B cell (primary cell): ENCODE results near the gene MTHFS. TPM values are rescaled to one million over a fixed set of nuclear protein-coding genes. Genes with fewer than 3 reads are reported as not detected.

Source experiments
- ATAC-seq: fragments of 200-7000 bp; cut with Tn5 transposase; one replicate; pipeline ENCODE4 v1.10.0; 2021; ENCODE audit warnings: low read depth, mild to moderate bottlenecking, moderate number of reproducible peaks, moderate library complexity
- CTCF ChIA-PET: fragments of 350-600 bp; sonication (Branson Sonifier 250); formaldehyde crosslinking; loops from one replicate; lab custom pipeline; 2021; ENCODE audit warnings: antibody characterized with exemption, inconsistent platforms; lab: Charles Lee
- POLR2A ChIA-PET: fragments of 350-600 bp; sonication (Branson Sonifier 250); formaldehyde crosslinking; loops from one replicate; lab custom pipeline; 2021; ENCODE audit warnings: antibody characterized with exemption; lab: Charles Lee
- DNase-seq: peaks from one replicate; pipeline ENCODE4 v3.0.0; 2013
- H2AFZ ChIP-seq: 2 replicates; pipeline ENCODE4 v1.6.1; 2012; ENCODE audit warnings: mild to moderate bottlenecking, low read depth, low read length; ENCODE audit not compliant: insufficient read depth, poor library complexity, severe bottlenecking
- H3K27ac ChIP-seq, 2 donors: 1 replicate in 1 of 2; 2 replicates in 1 of 2; pipeline ENCODE4 v1.5.1; 2012 to 2013; ENCODE audit warnings: low read length in 2 of 2, mild to moderate bottlenecking in 2 of 2, moderate library complexity in 1 of 2
- H3K27me3 ChIP-seq, 4 experiments: fragments of 200-600 bp in 1 of 4; sonication (generic) in 1 of 4; replicated peaks in 1 of 4; 1 replicate in 2 of 4; 2 replicates in 2 of 4; pipeline versions ENCODE4 v1.6.1 to v1.7.0; 2013 to 2016; ENCODE audit warnings: low read length in 3 of 4, mild to moderate bottlenecking in 2 of 4, mixed read lengths in 1 of 4, moderate library complexity in 1 of 4; ENCODE audit not compliant: insufficient read depth in 4 of 4, control insufficient read depth in 3 of 4; ENCODE audit errors: control extremely low read depth in 1 of 4
- H3K36me3 ChIP-seq, 2 experiments: replicated peaks in 1 of 2; 1 replicate in 1 of 2; 2 replicates in 1 of 2; pipeline versions ENCODE4 v1.6.1 to v1.7.1; 2013; ENCODE audit warnings: low read length in 1 of 2; ENCODE audit not compliant: insufficient read depth in 2 of 2, control insufficient read depth in 1 of 2; ENCODE audit errors: control extremely low read depth in 1 of 2, extremely low read depth in 1 of 2
- H3K4me1 ChIP-seq, 2 donors: fragments of 200-600 bp in 1 of 2; sonication (generic) in 1 of 2; 1 replicate in 1 of 2; 2 replicates in 1 of 2; pipeline versions ENCODE4 v1.5.1 to v1.6.1; 2013 to 2017; ENCODE audit warnings: low read length in 2 of 2; ENCODE audit not compliant: control insufficient read depth in 2 of 2, insufficient read depth in 2 of 2
- H3K4me2 ChIP-seq: replicated peaks from 2 replicates; pipeline ENCODE3; 2012; ENCODE audit warnings: mild to moderate bottlenecking, low read depth, low read length; ENCODE audit not compliant: poor library complexity, severe bottlenecking
- H3K4me3 ChIP-seq, 5 experiments: fragments of 200-600 bp in 1 of 5; sonication (generic) in 1 of 5; 1 replicate in 3 of 5; 2 replicates in 2 of 5; pipeline versions ENCODE4 v1.5.1 to v1.7.0; 2011 to 2016; ENCODE audit warnings: low read length in 4 of 5, mild to moderate bottlenecking in 4 of 5, low read depth in 2 of 5, control low read depth in 1 of 5, moderate library complexity in 1 of 5; ENCODE audit not compliant: insufficient read depth in 1 of 5; ENCODE audit errors: control extremely low read depth in 1 of 5, extremely low read depth in 1 of 5
- H3K79me2 ChIP-seq: fragments of 200-600 bp; sonication (generic); one replicate; pipeline ENCODE4 v1.6.0; 2016; ENCODE audit warnings: low read length; ENCODE audit not compliant: control insufficient read depth, insufficient read depth
- H3K9ac ChIP-seq: fragments of 200-600 bp; sonication (generic); 2 replicates; pipeline ENCODE4 v1.6.1; 2017; ENCODE audit warnings: mild to moderate bottlenecking, low read length, moderate library complexity
- H3K9me3 ChIP-seq, 3 donors: one replicate each; pipeline versions ENCODE4 v1.6.1 to v1.7.1; 2013; ENCODE audit warnings: low read length in 2 of 3; ENCODE audit not compliant: control insufficient read depth in 2 of 3, insufficient read depth in 1 of 3; ENCODE audit errors: control extremely low read depth in 1 of 3
- H4K20me1 ChIP-seq: 2 replicates; pipeline ENCODE4 v1.6.0; 2012; ENCODE audit warnings: mild to moderate bottlenecking, low read length; ENCODE audit not compliant: insufficient read depth, control insufficient read depth, poor library complexity, severe bottlenecking
- H3K27ac Mint-ChIP-seq: one replicate; pipeline ENCODE4 v1.8.0; 2021; ENCODE audit warnings: mixed read lengths
- H3K27me3 Mint-ChIP-seq: one replicate; pipeline ENCODE4 v1.8.0; 2021; ENCODE audit warnings: mixed read lengths
- H3K4me1 Mint-ChIP-seq: one replicate; pipeline ENCODE4 v1.8.0; 2021; ENCODE audit warnings: mixed read lengths
- H3K4me3 Mint-ChIP-seq: one replicate; pipeline ENCODE4 v1.8.0; 2021; ENCODE audit warnings: mixed read lengths
- H3K9me3 Mint-ChIP-seq: one replicate; pipeline ENCODE4 v1.8.0; 2022; ENCODE audit warnings: mixed read lengths; ENCODE audit not compliant: insufficient read depth
- EZH2 ChIP-seq: IDR thresholded peaks from 2 replicates; pipeline ENCODE4 v1.6.1; 2012; ENCODE audit warnings: borderline replicate concordance, low read depth, mild to moderate bottlenecking, moderate library complexity, low read length; ENCODE audit not compliant: insufficient read depth, poor library complexity, severe bottlenecking
- WGBS: methylation state at CpG from one replicate; pipeline ENCODE4 v1.1.5; 2013; ENCODE audit warnings: missing lambda C conversion rate; ENCODE audit not compliant: insufficient coverage; 5-methylcytosine and 5-hydroxymethylcytosine counted together
- intact Hi-C: fragments of 100-400 bp; cut with micrococcal nuclease; formaldehyde crosslinking; loops from one replicate; pipeline ENCODE4 v1.10.0; 2022
- polyA plus RNA-seq: library from polyadenylated mRNA; depleted of rRNA; stranded (reverse); fragments of >200 nt; gene quantifications from 2 replicates; pipeline ENCODE4 v1.2.3, GENCODE V29; 2012
- total RNA-seq, 2 donors: library from RNA; stranded (reverse); fragments of 120-200 nt in 1 of 2; gene quantifications; 1 replicate in 1 of 2; 2 replicates in 1 of 2; pipeline versions ENCODE4 v1.2.3 to v1.2.4, GENCODE V29; 2013 to 2022
- TF ChIP-seq, protein P1 (sequence below): fragments of 200-600 bp; IDR thresholded peaks from one replicate; pipeline ENCODE4 v1.8.0; 2022; ENCODE audit warnings: antibody characterized with exemption, mild to moderate bottlenecking

The MTHFS gene
- total and polyA plus RNA-seq, 2 donors (not counting 1 experiment from before 2014, with no cell fraction given): 20.1 to 20.9 TPM

DNA sequence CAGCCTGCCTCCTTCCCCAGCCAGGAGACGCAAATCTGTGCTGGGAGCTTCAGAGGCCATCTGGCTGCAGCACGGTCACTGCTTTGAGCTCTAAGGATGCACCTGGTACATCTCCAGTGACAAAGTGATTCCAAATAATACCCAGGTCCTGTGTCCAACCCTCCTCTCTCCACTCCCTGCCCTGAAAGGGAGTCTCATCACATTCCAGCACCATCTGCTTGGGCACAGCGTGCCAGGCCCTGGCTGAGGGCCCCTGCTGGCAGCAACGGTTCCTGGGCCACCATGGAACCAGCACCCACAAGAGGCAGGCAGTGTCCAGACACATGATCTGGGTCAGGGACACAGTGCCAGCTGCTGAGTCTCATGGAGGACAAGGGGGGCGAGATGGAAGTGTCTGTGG is 81.3 kb downstream of the MTHFS start:
- H3K27ac Mint-ChIP-seq: no peak overlapping the region
- no peaks in the 10 kb centered on the region for H3K27me3 Mint-ChIP-seq
- 85% methylated on average over 5 of the region's 5 CpGs for WGBS
- Histone ChIP-seq H3K4me3 (no peak overlapping the region), H3K27me3 (no peaks in the 10 kb centered on the region), H3K9me3 (peaks cover 0 to 4% (median 4%) of the 10 kb centered on the region in 3 donors), H3K4me2 (no peak overlapping the region), H4K20me1 (no peaks in the 10 kb centered on the region), H3K27ac (no peak overlapping the region), H3K79me2 (no peaks in the 10 kb centered on the region), H2AFZ (no peak overlapping the region), H3K4me1 (no peaks in the 10 kb centered on the region), H3K36me3 (no peaks in the 10 kb centered on the region), H3K9ac (no peak overlapping the region)
- H3K4me3 Mint-ChIP-seq: no peak overlapping the region
- intact Hi-C loops: no loop called here
- ATAC-seq (no peak), DNase-seq (no peak)
- no peaks in the 10 kb centered on the region for H3K4me1 Mint-ChIP-seq
- ChIA-PET CTCF (no interaction called here), POLR2A (no interaction called here)
- H3K9me3 Mint-ChIP-seq: no peaks in the 10 kb centered on the region
- TF ChIP-seq, protein P1, sequence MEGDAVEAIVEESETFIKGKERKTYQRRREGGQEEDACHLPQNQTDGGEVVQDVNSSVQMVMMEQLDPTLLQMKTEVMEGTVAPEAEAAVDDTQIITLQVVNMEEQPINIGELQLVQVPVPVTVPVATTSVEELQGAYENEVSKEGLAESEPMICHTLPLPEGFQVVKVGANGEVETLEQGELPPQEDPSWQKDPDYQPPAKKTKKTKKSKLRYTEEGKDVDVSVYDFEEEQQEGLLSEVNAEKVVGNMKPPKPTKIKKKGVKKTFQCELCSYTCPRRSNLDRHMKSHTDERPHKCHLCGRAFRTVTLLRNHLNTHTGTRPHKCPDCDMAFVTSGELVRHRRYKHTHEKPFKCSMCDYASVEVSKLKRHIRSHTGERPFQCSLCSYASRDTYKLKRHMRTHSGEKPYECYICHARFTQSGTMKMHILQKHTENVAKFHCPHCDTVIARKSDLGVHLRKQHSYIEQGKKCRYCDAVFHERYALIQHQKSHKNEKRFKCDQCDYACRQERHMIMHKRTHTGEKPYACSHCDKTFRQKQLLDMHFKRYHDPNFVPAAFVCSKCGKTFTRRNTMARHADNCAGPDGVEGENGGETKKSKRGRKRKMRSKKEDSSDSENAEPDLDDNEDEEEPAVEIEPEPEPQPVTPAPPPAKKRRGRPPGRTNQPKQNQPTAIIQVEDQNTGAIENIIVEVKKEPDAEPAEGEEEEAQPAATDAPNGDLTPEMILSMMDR: no peak
- TF ChIP-seq EZH2: no peak

DNA sequence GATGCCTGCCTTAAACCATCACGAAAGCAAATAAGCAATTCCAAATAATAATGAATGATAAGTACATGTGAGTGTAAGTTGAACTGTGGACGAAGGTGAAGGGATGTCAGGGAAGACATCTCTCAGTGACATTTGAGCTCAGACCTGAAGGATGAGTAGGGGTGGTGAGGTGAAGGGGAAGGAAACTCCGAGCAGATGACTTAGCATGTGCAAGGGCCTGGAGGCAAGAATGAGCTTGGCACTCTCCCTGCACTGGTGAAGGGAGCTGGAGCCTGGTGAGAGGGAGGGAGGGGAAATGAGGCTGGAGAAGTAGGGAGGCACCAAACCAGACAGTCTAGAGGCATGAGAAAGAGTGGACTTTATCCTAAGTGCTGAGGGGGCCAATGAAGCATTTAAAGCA is 84.3 kb downstream of the MTHFS start:
- H3K9me3 Mint-ChIP-seq: no peaks in the 10 kb centered on the region
- no peak overlapping the region for H3K9ac ChIP-seq
- no peak overlapping the region for H3K27ac Mint-ChIP-seq
- intact Hi-C loops: no loop called here
- H3K27me3 ChIP-seq: no peaks in the 10 kb centered on the region
- 100% methylated on average over 2 of the region's 3 CpGs for WGBS
- H3K4me1 ChIP-seq: no peaks in the 10 kb centered on the region
- no peaks in the 10 kb centered on the region for H3K79me2 ChIP-seq
- ChIA-PET POLR2A (no interaction called here), CTCF (no interaction called here)
- TF ChIP-seq, protein P1: no peak
- no peak for TF ChIP-seq EZH2
- no peaks in the 10 kb centered on the region for H3K27me3 Mint-ChIP-seq
- H3K9me3 ChIP-seq: no peaks in the 10 kb centered on the region
- ATAC-seq: no peak
- H2AFZ ChIP-seq: no peak overlapping the region
- no peak overlapping the region for H3K27ac ChIP-seq
- no peak overlapping the region for H3K4me2 ChIP-seq
- H3K4me1 Mint-ChIP-seq: no peaks in the 10 kb centered on the region
- no peak for DNase-seq
- no peak overlapping the region for H3K4me3 ChIP-seq
- no peaks in the 10 kb centered on the region for H3K36me3 ChIP-seq
- no peaks in the 10 kb centered on the region for H4K20me1 ChIP-seq
- H3K4me3 Mint-ChIP-seq: no peak overlapping the region
